Measurements from ENCODE around the gene MAGEF1.
A peak's percentile ranks its signal among the peaks of the same experiment; 100 is the strongest.

MAGEF1 gene

DNA sequence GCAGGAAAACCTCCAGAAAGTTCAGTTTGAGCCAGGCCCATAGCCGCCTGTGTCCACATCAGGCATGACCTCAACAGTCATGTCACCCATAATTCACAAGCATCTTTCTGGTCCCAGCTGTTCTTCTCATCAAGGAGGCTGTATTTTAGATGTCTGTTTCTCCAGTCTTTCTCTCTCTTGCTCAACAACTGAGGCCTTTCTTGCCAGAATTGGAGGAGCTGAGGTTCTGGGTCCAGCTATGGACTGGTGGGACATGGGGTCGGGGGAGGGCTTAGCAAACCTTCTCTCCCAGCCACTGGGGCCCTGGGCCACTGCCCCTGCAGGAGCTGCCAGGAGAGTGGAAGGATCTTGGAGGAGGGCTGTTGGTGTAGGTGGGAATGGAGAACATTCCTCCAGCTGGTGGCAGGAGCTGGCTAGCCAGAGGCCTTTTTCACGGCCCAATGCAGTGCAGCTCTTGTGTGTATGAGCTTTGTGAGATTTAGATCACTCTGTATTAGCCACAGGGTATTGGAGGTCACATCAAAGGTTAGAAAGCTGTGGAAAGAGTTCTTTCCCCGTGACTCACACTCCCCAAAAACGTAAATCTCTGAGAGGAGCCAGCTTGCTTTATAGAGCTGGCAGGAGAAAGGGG, 23.5 kb downstream of the MAGEF1 start:
- DNase-seq = no peak

DNA sequence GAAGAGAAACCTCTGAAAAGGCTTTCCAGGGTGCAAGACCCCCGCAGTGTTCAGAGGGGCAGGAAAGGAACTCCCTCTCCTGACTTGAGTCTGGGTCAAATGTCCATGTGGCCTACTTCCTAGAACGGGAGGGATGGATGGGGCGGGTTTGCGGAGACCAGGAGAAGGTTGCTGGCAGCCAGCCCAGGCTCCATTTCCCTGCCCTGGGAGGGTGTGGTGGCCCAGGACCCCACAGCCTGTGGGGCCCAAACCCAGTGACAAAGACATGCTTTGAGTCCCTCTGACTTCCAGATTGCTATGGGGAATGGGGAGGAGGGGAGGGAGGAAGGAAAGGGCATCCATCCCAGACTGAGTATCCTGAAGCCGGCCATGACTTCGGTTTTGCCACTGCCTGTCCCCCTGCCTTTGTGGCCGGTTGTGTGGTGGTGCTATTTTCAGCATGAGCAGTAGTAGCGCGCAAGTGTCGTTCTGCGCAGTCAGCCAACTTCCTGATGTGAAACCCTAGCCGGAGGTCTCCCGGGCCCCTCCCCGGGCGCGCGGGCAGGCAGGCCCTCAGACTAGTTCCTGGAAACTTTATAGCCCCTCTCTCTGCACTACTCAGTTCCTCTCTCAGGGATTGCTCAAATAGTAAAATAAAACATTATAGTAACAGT, 24.4 kb downstream of the MAGEF1 start:
- DNase-seq = peak; percentile 53

DNA sequence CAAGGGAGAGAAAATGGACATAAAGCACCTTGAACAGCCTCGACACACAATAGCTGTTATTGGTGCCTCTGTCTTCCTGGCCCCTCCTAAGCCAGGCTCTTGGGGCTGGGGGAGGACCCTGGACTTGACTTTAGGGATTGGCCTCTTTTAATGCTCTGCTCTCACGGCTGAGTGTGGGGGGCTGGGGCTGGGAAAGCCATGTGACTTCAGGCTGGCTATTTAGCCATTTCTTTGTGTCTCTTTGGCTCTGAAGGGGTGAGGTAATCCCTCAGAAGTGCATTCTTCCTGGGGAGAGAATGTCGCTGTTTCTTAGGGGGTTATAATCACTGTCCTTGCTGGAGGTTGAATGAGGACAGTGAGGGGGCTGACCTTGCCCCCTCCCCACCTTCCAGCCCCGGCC, 26.2 kb downstream of the MAGEF1 start:
- DNase-seq = no peak

DNA sequence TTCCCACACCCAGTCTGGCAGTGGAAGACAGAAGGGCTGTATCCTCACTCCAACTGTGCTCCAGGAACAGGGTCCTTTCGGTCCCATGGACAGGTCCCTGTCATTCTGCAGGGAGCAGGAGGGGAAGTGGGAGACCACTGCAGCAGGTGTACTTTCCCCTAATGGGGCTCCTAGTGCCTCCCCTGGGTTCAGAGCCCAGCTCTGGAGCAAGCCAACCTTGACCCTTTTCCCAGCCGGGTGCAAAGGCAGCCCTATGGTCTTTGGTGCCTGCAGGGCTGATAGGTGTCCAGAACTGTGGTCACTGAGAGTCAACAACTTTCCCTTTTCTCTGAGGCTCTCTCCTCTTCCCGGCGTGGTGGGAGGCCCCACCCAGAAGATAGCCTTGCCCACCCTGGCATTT, 26.8 kb downstream of the MAGEF1 start:
- no peak for DNase-seq

DNA sequence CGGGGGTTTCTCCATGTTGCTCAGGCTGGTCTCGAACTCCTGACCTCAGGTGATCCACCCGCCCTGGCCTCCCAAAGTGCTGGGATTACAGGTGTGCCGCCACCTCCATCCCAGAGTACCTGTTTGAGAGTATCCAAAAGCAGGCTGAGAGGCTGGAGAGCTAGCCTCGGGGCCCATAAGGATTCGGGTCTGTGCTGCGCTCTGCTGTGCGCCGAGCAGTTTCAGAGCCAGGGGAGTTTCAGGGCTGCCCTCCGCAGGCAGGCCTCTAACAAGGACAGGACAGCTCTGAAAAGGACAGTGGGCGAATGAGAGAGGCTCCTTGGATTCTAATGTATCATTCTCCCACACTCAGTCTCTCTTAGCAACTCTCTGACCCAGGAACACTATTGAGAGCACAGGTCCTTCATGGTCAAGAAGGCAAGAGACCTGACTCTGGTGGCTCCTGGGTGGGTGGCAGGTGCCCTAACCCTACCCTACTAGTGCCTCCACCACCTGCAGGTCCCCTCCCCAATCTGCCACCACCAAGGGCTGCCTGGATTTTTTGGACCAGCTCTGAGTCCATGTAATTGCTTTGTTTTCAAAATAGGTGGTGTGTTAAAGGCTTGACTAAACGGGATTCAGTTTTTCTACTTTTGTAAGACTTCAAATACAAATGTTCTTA, 27.8 kb downstream of the MAGEF1 start:
- DNase-seq = no peak

DNA sequence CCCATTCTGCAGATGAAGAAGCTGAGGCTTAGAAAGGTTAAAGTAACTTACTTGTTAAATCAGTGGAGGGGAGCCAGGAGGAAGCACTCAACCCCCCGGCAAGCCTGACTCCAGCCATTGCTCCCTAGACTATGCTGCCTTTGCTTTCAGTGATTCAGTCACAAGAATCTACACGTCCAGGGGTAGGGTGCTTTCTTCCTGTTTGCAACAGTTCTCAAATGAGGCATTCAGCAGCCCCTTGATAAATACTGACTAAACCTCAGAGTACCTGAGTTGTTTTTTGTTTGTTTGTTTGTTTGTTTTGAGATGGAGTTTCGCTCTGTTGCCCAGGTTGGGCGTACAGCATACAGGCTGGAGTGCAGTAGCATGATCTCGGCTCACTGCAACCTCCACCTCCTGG, 28.6 kb downstream of the MAGEF1 start:
- no peak for DNase-seq

DNA sequence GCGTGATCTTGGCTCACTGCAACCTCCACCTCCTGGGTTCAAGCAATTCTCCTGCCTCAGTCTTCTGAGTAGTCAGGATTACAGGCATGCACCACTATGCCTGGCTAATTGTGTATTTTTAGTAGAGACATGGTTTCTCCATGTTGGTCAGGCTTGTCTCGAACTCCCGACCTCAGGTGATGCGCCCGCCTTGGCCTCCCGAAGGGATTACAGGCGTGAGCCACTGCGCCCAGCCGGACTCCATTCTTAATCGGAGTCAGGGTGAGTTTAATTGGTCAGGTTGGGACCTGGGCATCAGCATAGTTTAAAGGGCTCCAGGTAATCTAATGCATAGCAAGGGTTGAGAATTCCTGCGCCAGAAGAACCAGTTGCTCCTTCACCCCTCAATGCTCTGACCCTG, 29.2 kb downstream of the MAGEF1 start:
- no peak for DNase-seq

DNA sequence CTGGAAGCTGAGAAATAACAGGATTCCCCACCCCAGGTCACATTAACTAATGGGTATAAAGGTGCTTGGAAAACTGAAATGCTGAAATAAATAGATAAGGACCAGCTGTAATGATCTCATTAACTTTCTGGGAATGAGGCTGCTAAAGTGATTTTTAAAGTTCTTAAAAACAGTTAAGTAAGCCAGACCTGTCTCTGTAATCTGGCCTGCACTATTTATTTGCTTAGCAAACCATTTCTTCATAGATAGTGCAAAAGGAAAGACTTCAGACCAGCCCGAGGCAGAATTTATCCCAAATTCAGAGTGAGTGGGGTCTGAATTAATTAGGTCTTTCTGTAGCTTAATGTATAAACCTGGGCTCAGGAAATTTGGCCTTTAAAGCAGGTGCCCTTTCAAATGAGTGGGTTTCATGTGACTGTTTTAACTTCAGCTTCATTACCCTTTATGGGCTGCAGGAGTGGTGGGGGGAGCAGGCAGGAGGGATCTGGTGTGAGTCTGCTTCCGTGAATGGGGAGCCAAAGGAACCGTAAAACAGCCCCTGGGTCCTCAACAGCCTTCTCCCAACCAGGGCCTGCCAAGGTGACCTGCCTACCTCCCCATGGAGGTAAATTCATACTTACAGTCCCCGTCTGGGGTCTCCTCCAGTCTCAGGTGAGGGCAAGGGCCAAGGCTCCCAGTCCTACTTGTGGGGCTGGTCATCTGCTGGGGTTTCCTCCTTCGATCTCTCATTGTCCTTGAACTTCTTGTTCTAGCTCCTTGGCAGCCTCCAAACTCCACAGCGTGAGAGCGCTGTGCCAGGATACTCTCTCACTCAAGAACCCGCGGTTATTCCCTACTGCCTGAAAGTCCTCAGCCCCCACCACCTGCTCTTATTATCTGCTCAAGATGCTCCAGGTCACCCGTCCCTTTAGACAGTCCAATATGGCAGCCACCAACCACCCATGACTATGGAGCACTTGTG, 31.2 kb downstream of the MAGEF1 start:
- no peak for DNase-seq

DNA sequence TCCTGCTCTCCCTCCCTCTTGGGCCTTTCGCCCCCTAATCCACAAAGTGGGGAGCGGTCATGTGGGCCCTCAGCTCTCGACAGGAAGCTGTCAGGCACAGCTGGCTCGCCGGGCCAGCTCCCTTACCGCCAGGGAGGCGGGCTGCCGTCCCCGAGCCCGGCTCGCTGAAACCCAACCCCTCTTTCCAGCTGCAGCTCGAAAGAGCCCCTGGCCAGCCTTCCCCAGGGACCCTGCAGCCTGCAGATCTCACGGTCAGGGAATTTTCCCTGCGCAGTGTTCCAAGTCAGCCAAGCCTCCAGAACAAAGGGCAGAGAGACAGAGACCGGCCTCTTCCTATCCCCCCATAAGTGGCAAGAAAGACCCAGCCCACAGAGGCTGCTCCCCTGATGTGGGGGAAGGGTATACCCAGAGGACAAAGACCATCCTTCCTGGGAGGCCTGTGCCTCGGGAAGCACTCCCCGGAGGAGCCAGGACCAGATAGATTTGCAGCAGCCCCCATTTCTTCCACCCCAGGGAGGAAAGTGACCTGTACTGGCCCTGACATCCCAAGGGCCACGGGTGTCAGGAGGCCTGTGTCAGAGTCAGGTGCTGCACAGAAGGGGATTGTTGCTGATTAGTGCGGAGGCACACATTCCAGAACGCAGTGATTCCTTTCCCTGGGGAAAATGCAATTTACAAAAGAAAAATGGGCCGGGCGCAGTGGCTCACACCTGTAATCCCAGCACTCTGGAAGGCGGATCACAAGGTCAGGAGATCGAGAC, 32.6 kb downstream of the MAGEF1 start:
- DNase-seq = no peak

DNA sequence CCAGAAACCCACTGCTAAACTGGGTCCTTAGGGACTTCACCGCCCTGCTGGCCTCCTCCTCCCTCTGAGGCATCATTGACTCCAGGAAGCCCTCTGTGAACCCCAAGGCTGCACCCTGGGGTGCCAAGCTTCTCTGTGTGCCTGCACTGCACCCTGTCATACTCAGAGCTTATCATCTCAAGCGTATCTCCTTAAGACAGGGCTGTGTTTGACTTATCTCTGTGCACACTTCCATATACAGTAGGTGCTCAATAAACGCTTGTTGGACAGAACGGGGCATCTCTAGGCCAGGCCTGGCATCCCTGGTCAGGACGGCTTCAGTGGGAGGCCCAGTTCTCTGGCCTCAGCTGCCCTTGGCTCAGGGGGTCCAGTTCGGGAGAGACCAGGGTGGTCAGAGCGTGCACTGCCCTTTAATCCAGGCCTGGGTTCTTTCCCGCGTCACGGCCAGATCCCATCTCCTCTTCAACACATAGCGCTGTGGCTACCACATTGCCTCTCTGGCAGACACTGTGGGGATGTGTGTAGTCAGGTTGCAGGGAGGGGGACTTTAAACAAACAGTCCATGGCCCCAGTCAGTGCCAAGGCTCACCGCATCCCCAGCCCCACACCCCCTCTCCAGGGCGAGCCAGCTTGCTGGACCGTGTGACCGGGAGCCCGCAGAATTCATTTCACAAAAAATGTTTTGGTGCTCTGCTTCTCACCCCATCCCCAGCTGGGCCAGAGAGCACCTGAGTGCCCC, 33.4 kb downstream of the MAGEF1 start:
- no peak for DNase-seq

DNA sequence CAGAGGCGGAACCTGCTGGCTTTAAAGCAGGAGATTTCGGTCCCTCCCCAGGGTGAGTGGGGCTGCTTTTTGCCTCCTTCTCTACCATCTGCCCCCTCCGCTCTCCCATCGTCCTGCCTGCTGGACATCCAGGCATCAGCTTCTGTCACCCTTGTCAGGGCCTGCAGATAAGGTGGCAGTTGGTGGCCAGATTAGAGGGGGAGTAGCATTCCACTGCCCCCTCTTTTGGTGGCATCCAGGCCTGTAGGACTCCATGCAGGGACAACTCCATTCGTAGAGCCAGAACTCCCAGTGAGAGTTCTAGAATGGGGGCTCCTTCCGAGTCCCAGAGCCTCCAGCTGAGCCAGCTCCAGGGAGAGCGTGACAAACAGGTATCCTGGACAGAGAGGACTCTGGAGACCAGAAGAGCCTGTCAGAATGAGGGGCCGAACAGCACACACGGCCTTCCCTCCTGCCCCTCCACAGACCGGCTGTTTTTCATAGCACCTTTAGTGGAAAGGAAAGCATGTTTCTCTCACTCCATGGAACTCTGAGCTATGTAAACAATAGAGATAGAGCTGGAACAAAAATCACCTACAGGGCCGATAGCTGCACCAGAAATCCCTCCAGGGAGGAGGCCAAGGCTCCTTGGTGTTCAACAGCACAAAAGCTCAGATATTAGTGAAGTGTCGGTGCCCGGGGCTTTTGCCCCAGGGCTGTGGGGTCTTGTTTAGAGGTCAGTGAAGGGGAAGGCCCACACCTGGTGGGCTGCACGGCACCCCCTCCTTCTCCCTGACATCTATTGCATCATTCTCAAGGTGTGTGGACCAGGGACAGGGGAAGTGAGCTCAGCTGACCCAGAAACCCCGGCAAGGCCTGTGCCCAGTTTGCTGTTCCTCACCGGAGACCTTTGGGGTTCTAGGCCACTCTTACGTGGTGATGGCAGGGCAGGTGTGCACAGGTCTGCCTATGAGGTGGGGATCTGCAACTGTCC, 34.2 kb downstream of the MAGEF1 start:
- DNase-seq = no peak

DNA sequence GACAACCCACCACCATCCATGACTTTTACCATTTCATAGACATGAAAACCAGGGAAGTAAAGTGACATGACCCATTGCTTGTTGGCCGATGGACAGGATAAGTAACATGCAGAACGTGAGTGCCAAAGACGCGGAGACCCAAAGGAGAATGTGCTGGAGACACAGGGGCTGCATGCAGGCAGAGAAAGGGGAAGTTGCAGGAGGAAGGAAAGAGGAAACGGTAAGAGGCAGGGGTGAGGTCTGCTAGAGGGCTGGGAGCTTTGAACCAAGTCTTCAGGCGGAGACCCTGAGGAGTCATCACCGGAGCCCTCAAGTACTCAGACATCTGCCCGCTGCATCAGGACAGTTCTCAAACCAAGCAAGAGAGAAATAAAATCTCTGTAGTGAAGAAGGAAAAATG, 34.9 kb downstream of the MAGEF1 start:
- peak; percentile 58 for DNase-seq

DNA sequence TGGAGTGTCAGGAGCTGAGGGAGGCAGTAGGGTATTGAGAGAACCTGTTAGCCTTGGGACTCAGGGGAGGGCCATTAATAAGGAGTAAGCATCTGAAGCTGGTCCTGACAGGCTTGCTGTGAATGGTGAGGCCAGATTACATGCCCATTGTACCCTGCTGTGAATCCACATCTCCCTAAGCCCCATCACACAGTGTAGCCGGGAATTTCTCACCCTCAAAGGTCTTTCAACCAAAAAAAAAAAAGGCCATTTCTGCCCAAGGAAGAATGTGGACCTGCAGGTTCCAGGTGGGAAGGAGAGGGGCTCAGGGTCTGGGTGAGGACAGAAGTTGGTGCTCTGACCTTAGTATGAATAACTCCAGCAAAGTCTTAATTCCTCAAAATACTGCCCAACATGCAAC, 37.2 kb downstream of the MAGEF1 start:
- DNase-seq = no peak

DNA sequence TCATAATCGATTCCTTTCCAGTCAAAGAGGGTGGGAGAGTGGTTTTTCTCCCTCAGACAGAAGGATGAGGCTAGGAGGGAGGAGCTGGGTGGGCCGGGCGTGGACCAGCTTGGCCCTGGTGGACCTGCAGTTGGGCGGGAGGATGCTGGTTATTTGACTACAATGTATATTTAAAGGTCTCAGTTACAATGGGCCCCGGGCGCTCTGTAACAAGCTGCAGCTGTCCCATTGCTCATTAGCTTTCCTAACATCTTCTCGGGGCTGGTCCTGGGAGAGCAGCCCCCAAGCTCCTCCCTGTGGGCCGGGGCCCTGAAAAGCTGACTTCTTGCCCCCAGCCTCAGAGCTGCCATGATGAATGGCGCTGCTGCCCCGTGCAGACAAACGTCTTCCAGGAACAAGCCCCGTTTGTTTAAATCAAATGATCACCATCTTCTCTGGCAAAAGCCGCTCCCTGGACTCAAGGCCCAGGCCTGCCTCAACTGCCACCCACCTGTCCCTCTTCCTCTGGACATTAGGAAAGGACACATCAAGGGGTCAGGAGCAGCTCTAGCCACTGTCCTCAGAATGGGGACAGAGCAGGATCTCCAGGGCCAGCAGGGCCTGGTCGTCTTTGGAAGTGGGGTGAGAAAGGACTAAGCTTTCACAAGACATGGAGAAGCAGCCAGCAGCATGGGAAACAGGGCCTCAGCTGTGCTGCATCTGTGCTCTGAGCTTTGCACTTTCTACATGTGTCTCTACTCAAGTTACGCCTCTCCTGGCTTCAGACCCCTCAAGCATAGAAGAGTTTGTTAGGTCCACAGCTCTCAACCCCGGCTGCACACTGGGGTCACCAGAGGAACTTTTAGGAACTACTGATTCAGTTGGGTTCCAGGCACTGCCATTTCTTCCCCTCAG, 38.6 kb downstream of the MAGEF1 start:
- no peak for DNase-seq

DNA sequence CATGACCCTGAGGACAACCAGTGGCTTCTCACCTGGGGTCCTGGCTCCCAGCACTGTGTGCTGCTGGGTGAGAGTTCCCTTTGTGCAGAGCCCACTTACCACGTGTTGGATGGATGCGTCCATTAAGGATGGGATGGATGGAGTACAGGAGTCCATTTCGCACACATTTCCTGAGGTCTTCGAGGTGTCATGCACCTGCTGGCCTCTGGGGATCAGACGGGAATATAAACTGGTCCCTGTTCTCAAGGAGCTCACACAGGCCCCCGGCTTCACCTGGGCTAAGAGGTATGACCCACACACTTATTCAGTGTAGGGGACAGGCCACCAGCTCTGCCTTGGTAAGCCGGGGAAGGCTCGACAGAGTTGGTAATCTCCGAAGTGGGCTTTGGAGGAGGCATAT, 39.5 kb downstream of the MAGEF1 start:
- no peak for DNase-seq

DNA sequence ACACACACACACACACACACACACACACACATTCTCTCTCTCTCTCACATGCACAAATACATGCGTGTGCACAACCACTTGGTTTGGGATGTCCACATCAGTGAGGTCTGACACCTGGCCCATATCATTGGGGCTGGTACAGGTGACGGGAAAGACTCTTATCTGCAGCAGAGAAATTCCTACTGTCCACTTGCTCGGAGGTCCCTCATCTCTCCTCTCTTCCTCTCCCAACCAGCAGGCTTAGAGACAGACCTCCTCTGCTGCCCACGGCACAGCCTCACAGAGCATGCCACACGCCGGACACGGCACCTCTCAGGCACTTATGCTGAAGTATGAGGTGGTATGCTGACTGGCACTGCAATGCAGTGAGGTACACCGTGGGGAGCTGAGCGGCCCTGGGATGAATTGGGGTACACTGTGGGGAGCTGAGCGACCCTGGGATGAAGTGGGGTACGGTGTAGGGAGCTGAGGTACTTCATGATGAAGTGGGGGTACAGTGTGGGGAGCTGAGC, 41.7 kb downstream of the MAGEF1 start:
- no peak for DNase-seq

DNA sequence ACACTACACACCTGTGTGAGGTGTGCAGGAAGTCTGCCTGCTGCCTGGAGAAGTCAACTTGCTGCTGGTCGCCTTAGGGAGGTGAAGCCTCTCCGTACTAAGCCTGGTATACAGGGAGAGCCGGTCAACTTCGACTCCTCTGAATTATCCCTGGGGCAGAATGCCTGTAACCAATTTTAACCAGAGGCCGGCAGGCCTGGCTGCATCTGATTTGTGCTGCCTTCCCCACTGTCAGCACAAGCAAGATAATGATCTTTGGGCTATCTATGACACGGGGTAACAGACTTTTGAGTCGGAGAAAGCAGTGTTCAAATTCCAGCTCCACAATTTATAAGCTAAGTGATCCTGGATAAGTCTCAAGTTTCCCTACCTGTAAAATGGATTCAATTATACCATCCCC, 42.3 kb downstream of the MAGEF1 start:
- DNase-seq = no peak

DNA sequence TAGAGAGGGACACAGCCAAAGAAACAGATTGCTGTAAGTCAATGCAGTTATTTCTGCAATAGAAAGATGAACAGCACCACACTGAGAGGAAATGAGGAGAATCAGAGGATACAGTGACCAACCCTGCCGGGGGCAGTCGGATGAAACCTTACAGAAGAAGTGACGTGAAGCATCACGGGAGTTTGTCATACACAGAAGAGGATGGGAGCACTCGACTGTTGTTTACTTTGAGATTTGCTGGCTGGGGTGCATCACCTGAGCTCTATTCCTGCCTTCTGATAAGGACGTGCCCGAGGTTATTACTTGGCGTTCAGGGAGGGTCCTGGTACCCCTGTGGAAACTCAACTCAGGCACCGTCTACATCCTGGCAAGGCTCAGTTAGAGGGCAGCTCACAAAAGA, 45.4 kb downstream of the MAGEF1 start:
- no peak for DNase-seq

DNA sequence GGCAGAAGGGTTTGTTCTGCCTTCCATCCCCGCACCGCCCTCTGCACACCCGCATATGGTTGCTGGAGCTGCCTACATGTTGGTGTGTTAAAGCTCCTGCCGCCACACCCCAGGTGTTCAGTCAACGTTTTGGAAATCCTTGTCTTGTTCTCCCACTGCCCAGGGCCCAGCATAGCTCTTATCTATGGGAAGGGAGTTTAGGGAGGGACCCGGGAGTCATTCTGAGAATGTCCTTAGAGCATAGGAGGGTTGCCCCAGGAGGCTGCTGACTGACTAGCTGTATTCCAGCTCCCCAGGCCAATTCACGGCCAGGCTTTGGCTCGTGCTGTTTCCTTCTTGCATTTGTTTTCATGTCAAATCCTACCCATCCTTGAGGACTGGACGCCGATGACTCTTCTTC, 46.8 kb downstream of the MAGEF1 start:
- no peak for DNase-seq

Measured in hematopoietic multipotent progenitor cell treated with erythropoietin and hydrocortisone succinate and interleukin-3 and kit ligand, for 6 days (in vitro differentiated cells).